GM19328 (cell line): Measurements from ENCODE around the gene SGIP1.
A peak's percentile ranks its signal among the peaks of the same experiment; 100 is the strongest.
"Not testable (repeated sequence)": the region's sequence is repeated elsewhere in the genome, so short reads cannot be mapped to it uniquely, and the experiment has no call there.

Source experiments
- ATAC-seq: cut with Tn5 transposase; IDR thresholded peaks from one replicate; pipeline ENCODE4 v1.9.1; 2021; ENCODE audit warnings: mild to moderate bottlenecking, moderate library complexity; ENCODE audit not compliant: unreplicated experiment

SGIP1 gene

GRCh38 chr1:66758241-66758755 lies 224.3 kb downstream of the SGIP1 start:
- peak; percentile 99 for ATAC-seq

DNA sequence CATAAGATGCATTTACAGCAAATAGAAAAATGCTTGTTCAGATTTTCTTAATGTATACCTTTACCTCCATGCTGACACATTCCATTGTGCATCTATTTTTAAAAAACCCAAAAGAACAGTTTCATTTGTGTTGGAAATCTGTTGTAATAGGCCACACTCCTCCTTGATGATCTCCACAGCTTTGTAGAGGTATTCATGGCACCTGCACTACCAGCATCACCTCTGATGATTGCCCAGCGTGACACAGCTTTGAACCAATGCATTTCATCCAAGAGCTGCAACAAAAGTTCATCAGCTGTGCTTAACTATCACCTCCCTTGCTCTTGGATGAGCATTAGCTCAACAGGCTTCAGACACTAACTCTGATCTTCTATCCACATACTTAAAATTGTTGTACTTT lies 226.6 kb downstream of the SGIP1 start:
- no peak for ATAC-seq

- no peak for ATAC-seq
These were observed 227.3 kb downstream of the SGIP1 start for GRCh38 chr1:66761221-66761620.

GRCh38 chr1:66764994-66765578 lies 231.1 kb downstream of the SGIP1 start:
- no peak for ATAC-seq

DNA sequence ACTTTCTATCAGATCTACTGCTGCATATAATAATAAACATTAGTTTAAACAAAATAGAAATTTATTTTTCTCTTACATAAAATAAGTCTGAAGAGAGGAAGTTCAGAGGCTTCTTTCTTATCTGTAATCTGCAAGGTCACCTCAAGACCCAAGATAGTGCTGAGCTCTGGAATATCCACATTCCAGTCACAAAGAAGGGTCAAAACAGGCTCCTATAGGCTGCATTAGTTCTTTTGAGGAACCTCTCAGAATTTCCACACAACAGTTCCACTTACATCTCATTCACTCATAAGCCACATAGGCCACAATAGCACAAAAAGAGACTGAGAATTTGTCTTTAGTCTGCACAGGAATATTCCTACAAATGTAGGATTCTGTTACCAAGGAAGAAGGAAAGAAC lies 233.7 kb downstream of the SGIP1 start:
- no peak for ATAC-seq

DNA sequence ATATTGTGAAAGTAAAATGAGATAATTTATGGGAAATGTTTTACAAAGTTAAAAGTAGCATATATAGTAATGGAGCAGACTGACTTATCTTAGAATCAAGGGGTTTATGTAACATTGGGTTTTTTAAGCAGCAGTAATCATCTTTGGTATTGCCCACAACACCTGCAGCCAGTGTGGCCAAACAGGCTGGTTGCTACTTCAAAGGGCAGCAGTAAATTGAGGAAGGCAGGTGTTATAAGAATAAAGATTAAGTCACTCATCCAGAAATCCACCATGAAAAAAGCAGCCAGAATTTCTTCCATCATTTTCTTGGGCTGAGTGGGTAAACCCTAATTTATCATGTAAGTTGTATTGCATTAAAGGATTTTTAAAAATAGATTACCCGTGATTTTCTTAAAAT lies 235.0 kb downstream of the SGIP1 start:
- ATAC-seq: no peak

DNA sequence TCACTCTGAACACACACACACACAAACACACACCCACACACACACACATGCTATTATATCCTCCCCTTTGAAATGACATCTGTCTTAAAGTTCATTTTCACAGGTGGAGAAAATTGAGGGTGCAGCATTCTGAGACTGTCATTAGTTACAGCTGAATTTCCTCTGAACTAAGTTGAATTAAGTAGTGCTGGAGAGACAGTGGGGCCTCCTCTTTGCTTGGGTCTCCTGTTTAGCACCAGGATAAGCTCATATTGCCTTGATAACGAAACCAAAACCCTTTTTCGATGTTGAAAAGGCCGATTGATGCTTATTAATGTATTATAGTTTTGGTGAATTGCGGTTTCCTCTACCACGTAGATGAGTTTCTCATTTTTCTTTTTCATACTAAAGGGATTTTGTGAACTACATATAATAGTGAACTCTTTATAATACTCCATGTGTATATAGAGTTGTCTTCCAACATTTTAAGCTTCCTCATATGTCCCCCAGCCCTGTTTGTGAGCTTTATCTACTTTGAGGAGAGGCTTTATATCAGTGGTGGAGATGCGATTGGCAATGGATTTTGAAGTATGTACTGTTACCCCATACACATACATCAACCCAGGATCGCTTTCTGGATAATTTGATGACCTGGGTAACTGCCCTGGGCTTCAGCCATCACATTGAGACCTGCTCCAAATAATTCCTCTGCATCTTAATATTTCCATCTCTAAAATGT lies 235.7 kb downstream of the SGIP1 start:
- ATAC-seq: no peak

DNA sequence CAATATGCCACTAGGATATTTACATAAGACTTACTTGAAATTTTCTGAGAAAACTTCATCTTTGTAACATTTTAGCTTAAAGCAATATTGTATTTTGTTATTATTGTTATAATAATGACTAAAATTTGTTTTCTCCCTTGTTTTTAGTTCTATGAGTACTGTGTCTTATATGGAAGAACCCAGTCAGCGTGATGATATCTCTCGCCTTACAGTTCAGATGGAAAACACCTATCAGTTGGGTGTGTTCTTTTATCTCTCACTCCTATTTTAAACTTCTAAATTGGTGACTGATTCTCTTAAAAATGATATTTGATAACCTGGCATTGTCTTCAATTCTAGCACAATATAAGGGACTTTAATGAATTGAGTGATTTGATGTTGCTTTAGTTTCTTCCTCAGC lies 236.3 kb downstream of the SGIP1 start:
- no peak for ATAC-seq

DNA sequence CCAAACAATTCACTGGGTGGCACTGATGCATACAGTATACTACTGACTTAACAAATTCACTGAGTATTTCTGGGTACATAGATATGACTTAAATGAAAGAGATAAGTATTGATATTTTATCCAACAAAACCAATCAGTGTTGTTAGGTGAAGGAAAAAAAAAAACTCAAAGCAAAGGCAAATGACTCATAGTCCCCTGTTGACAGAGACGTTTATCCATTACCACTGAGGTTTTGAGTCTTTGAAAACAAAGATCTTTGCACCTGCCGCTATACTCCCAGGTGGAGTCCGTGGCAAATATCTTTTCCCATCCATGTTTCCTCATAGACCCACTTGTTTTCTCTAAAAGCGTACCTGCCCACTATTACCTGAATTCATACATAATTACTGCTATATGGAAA lies 236.7 kb downstream of the SGIP1 start:
- no peak for ATAC-seq

- ATAC-seq: no peak
These were observed 239.3 kb downstream of the SGIP1 start for GRCh38 chr1:66773227-66773626.

DNA sequence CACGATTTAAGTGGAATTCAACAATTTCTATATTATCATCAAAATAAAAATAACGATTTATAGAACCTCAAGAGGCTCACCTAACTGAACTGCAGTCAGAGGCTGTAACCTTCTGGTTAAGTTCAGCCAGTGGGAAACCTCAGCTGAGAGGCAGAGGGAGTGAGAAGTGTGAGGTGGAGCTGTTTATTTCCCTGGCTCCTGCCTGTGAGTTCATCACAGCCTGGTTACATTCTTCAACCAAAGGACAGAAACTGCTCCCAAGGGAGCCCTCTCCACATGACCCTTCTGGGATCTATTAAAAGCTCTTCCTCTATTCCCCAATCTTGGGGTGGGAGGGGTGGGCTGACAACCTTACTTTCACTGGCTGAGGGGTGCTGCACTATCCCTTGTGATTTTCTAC lies 240.5 kb downstream of the SGIP1 start:
- ATAC-seq: no peak

GRCh38 chr1:66775646-66776045 lies 241.7 kb downstream of the SGIP1 start:
- no peak for ATAC-seq

DNA sequence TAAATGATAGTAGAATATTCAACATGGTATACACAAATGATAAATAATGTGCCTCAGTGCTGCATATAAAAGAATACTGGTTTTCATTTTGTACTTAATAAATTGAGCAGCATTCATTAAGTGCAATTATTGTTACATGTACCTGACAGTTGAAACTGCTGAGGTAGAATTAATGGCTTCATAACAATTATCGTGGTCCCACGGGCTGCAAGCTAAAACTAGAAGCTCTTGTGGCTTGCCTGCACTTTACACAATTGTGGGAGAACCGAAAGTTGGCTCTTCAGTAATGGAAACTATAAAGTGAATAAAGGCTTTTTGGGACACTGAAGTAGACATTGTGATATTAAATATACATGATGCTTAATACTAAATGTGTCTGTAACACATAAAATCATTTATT lies 243.9 kb downstream of the SGIP1 start:
- ATAC-seq: no peak

- no peak for ATAC-seq
These were observed 244.3 kb downstream of the SGIP1 start for GRCh38 chr1:66778266-66778665.

- ATAC-seq: no peak
These were observed 245.0 kb downstream of the SGIP1 start for GRCh38 chr1:66778969-66779368.

DNA sequence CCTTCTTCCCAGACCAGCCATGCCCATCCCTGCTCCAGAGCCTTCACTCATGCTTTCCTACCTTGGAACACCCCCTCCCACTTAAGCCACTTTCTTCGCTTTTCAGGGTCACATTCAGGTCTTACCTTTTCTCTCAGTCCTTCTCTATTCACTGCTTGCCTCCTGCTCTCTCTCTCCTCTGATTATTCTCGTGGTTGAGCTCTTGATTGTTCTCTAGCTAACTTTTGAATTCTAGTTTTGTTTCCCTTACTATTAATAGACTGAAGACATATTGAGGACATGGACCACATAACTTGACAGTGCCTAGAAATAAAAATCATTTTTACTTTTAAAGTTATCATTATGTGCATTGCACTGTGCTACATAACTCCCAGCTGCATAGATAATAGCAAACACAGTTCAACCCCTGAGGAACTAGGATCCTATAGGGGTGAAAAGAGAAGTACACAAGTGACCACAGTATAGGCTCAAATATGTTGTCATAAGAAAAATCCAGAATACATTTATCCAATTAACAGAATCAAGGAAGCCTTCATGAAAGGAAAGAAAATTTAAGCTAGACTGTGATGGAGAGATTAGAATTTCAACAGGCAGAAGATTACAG lies 245.6 kb downstream of the SGIP1 start:
- ATAC-seq: no peak

GRCh38 chr1:66785800-66786199 lies 251.8 kb downstream of the SGIP1 start:
- ATAC-seq: not testable (repeated sequence)

DNA sequence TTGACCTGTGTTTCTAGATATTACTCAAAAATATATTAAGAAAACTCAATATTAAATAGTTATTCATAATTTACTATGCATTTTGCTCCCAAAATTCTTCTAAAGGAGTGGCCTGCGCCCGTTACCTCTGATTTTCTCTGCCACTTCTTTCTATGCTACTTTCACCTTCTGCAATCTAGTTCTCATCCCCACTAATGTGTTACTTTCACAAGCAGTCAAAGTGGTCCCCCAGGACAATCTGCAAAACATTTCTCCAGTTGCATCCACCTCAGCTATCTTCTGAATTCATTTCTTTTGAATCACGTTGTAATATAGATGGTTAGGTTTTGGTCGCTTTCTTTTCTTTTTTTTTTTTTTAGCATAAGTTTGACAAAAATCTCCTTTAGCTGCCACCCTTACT lies 253.7 kb downstream of the SGIP1 start:
- ATAC-seq: no peak

DNA sequence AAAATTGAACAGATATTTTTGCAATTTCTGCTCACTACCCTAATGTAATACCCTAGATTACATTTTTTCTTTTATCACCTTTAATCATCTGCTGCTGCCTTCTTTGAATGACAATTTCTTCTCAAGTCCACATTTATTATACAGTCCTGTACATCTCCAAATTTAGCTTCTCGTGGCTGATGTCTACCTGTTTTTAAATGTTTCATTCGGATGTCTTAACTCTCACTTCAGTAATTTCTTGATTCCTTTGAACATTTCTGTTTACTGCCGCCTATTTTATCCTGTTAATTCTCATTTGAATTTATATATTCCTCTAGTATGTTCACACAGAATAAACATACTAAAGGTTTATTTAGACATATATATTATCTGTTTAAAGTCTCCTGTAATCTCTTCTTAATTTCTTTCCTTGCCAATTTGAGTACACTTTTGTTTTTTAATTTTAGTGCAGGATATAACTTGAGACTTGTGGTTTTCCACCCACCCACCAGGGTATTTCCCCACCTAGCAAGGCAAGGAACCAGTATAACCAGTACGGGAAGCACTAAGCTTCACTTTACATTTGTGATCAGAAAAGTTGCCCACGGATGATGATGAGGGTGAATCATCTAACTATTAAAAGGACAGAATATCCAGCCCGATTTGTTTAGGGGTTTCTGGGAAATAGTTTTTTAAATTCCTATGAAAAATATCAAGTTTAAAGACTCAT lies 254.4 kb downstream of the SGIP1 start:
- peak; percentile 82 for ATAC-seq

DNA sequence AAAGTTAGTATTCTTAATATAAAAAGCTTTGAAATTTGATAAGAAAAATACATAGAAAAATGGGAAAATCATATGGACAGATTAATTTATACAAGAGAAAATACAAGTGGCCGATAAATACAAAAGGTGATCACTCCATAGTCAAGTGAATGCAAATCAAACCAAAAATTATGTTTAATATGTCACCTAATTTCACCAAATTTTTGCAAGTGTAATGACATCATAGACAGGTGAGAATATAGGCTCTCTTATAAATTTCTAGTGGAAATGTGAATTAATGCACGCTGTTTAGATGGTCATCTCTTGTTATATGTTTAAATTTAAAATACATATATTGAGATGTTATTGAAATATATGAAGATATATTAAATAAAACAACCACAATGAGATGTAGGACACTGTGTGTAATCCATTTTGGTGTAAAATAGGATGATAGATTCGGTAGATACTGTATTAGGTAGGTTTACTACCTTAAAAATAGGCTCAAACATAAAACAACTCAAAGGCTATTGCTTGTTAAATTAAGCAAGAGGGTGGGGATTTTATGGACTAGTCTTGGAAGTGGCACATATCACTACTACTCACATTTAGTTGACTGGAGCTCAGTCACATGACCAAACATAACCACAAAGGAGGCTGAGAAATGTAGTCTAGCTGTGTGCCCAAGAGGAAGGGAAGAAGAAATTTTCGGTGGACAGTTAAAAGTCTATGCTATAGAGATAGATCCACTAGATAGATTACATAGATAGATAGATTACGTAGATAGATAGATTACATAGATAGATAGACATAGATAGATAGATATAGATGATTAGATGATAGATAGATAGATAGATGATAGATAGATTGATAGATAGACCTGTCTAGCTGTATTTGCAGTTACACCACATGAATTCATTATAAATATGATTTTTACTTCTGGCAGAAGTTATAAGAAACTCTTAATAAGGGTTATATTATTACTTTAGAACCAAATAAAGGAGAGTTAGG lies 258.0 kb downstream of the SGIP1 start:
- no peak for ATAC-seq
